HG03175 (cell line): ENCODE results near the gene FGD6.
"Not testable (repeated sequence)": the region's sequence is repeated elsewhere in the genome, so short reads cannot be mapped to it uniquely, and the experiment has no call there.

Source experiments
- ATAC-seq: cut with Tn5 transposase; IDR thresholded peaks from one replicate; pipeline ENCODE4 v1.9.1; 2021; ENCODE audit warnings: mild to moderate bottlenecking, moderate library complexity; ENCODE audit not compliant: unreplicated experiment

The FGD6 gene

GRCh38 chr12:95235621-95236020 lies 18.4 kb upstream of the FGD6 start:
- ATAC-seq = not testable (repeated sequence)

GRCh38 chr12:95234187-95234586 lies 16.9 kb upstream of the FGD6 start:
- ATAC-seq = not testable (repeated sequence)

- ATAC-seq = no peak
These were observed 13.9 kb upstream of the FGD6 start for GRCh38 chr12:95231190-95231589.

- ATAC-seq = no peak
These were observed 13.0 kb upstream of the FGD6 start for GRCh38 chr12:95230313-95230712.

- no peak for ATAC-seq
These were observed 12.4 kb upstream of the FGD6 start for GRCh38 chr12:95229636-95230035.

- no peak for ATAC-seq
These were observed 11.3 kb upstream of the FGD6 start for GRCh38 chr12:95228617-95229016.

- ATAC-seq = no peak
These were observed 10.6 kb upstream of the FGD6 start for GRCh38 chr12:95227818-95228356.

GRCh38 chr12:95225645-95226212 lies 8.5 kb upstream of the FGD6 start:
- no peak for ATAC-seq

GRCh38 chr12:95224202-95225170 lies 7.2 kb upstream of the FGD6 start:
- no peak for ATAC-seq

- ATAC-seq = no peak
These were observed 3.5 kb upstream of the FGD6 start for GRCh38 chr12:95220726-95221125.

GRCh38 chr12:95220190-95220589 lies 2.9 kb upstream of the FGD6 start:
- ATAC-seq = no peak

GRCh38 chr12:95218150-95219133 lies 1.2 kb upstream of the FGD6 start:
- peak; percentile 4 for ATAC-seq

- ATAC-seq = peak; percentile 17
These were observed 423 bp downstream of the FGD6 start for GRCh38 chr12:95216711-95217376.

- no peak for ATAC-seq
These were observed 1.3 kb downstream of the FGD6 start for GRCh38 chr12:95215949-95216348.

GRCh38 chr12:95214466-95214865 lies 2.8 kb downstream of the FGD6 start:
- no peak for ATAC-seq

GRCh38 chr12:95213928-95214327 lies 3.3 kb downstream of the FGD6 start:
- ATAC-seq = no peak

- no peak for ATAC-seq
These were observed 4.1 kb downstream of the FGD6 start for GRCh38 chr12:95213119-95213518.

- no peak for ATAC-seq
These were observed 4.7 kb downstream of the FGD6 start for GRCh38 chr12:95212586-95212985.

- no peak for ATAC-seq
These were observed 8.6 kb downstream of the FGD6 start for GRCh38 chr12:95208678-95209077.

GRCh38 chr12:95207407-95207806 lies 9.9 kb downstream of the FGD6 start:
- no peak for ATAC-seq
